HK-2 (cell line): ENCODE results near the gene ECT2.
"Not testable (repeated sequence)": the region's sequence is repeated elsewhere in the genome, so short reads cannot be mapped to it uniquely, and the experiment has no call there.

Experiments
- DNase-seq: peaks from one replicate; pipeline ENCODE4 v3.0.0-alpha.2; 2018; ENCODE audit not compliant: unreplicated experiment

ECT2 gene

GRCh38 chr3:172866726-172867350, 116.3 kb downstream of the ECT2 start:
- DNase-seq: not testable (repeated sequence)

- no peak for DNase-seq
Measured at GRCh38 chr3:172868582-172869200, 118.2 kb downstream of the ECT2 start.

GRCh38 chr3:172869368-172869771, 118.8 kb downstream of the ECT2 start:
- no peak for DNase-seq

- DNase-seq: no peak
Measured at GRCh38 chr3:172869784-172870518, 119.4 kb downstream of the ECT2 start.
